HepG2 (cell line): Measurements from ENCODE around the gene C17orf75.

Experiments
- HIVEP1 ChIP-seq: sonication (generic); formaldehyde crosslinking; IDR thresholded peaks from 2 replicates; pipeline ENCODE4 v1.4.0; 2020; ENCODE audit warnings: mild to moderate bottlenecking, missing genetic modification reagents
- KAT8 ChIP-seq: IDR thresholded peaks from 2 replicates; pipeline ENCODE4 v1.6.1; 2016; ENCODE audit warnings: missing genetic modification reagents, missing compliant biosample characterization
- SKI ChIP-seq: fragments of 450-650 bp; IDR thresholded peaks from one replicate; pipeline ENCODE4 v1.6.1; 2018; ENCODE audit warnings: mild to moderate bottlenecking; ENCODE audit not compliant: partially characterized antibody
- ZNF709 ChIP-seq: sonication (generic); formaldehyde crosslinking; IDR thresholded peaks from 2 replicates; pipeline ENCODE4 v1.5.0; 2020; ENCODE audit warnings: mild to moderate bottlenecking, missing genetic modification reagents
- ZNF768 ChIP-seq: sonication (generic); formaldehyde crosslinking; IDR thresholded peaks from 2 replicates; pipeline ENCODE4 v1.4.0; 2020; ENCODE audit warnings: missing genetic modification reagents
- TF ChIP-seq, protein P1 (sequence below): sonication (generic); formaldehyde crosslinking; IDR thresholded peaks from 2 replicates; pipeline ENCODE4 v1.8.0; 2022; ENCODE audit warnings: missing genetic modification reagents, mild to moderate bottlenecking, borderline replicate concordance

DNA sequence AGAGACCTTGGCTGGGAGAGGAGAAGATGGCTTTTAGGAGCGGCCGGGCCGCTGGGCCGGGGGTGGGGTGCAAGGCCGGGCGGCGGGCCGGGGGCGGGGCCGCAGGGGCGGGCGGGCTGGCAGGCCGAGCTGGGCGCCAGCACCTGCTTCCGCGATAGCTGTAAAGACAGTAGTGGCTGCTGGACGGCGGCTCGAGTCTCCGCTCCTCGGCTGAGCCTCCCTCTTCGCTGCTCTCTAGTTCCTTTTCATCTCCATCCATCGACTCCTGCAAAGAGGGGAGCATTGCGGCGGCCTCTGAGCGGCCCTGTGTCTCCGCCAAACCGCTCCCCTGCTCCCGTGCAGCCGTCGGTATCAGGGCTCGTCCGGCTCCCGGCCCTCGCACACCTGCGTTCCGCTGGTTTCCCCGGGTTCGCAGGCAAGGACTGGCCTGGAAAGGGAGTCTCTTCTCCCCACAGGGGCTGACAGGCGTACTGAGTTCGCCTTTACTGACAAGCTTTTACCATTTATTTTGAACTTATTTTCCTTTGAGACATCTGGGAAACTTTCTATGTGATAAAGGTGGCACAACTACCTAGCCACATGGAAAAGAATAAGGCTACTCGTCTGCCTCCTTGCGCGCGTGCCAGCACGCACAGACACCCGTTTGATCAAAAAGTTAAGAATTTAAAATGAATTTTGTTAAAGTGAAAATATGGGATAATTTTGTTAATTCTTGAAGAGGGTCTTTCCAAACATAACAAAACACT, at the start of gene C17orf75:
- TF ChIP-seq SKI (no peak), ZNF709 (CRISPR knock-in tag) (0 out of 2 replicates have a peak, but pooled peaks have one; percentile 65), ZNF768 (CRISPR knock-in tag) (peak; percentile 90), KAT8 (peak; percentile 97), HIVEP1 (CRISPR knock-in tag) (no peak; the same call in 1 of the 2 replicates)
- TF ChIP-seq, protein P1, sequence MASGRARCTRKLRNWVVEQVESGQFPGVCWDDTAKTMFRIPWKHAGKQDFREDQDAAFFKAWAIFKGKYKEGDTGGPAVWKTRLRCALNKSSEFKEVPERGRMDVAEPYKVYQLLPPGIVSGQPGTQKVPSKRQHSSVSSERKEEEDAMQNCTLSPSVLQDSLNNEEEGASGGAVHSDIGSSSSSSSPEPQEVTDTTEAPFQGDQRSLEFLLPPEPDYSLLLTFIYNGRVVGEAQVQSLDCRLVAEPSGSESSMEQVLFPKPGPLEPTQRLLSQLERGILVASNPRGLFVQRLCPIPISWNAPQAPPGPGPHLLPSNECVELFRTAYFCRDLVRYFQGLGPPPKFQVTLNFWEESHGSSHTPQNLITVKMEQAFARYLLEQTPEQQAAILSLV (CRISPR knock-in tag): peak; percentile 60; the same call in 1 of the 2 replicates
